Upper lobe of left lung (tissue), 6 donors: ENCODE data around the gene UNC80. TPM values are rescaled to one million over a fixed set of nuclear protein-coding genes. Genes with fewer than 3 reads are reported as not detected.

Experiments
- ATAC-seq, 2 donors: fragments of 200-7000 bp; cut with Tn5 transposase; one replicate each; pipeline ENCODE4 v1.9.1; 2022; ENCODE audit warnings: mild to moderate bottlenecking in 2 of 2, moderate library complexity in 2 of 2; ENCODE audit not compliant: low FRiP score in 2 of 2
- DNase-seq, 2 donors: peaks; one replicate each; pipeline ENCODE4 v3.0.0-alpha.2; 2019 to 2020
- H3K27ac ChIP-seq, 4 donors: fragments of 200-600 bp; sonication (generic); one replicate each; pipeline ENCODE4 v1.5.1; 2016 to 2019
- H3K27me3 ChIP-seq, 4 donors: fragments of 200-600 bp; sonication (generic); one replicate each; pipeline ENCODE4 v1.5.1; 2017 to 2019
- H3K36me3 ChIP-seq, 4 donors: fragments of 200-600 bp; sonication (generic); one replicate each; pipeline ENCODE4 v1.5.1; 2016 to 2019
- H3K4me1 ChIP-seq, 4 donors: fragments of 200-600 bp; sonication (generic); one replicate each; pipeline ENCODE4 v1.5.1; 2018 to 2019
- H3K4me3 ChIP-seq, 4 donors: fragments of 200-600 bp; sonication (generic); one replicate each; pipeline ENCODE4 v1.5.1; 2017 to 2019; ENCODE audit warnings: mild to moderate bottlenecking in 2 of 4, moderate library complexity in 1 of 4
- H3K9me3 ChIP-seq, 4 donors: fragments of 200-600 bp; sonication (generic); one replicate each; pipeline ENCODE4 v1.5.1; 2018 to 2019
- EP300 ChIP-seq, 4 donors: sonication (generic); formaldehyde crosslinking; IDR thresholded peaks; one replicate each; pipeline ENCODE4 v1.5.1; 2017; ENCODE audit warnings: antibody characterized with exemption in 4 of 4, control low read depth in 2 of 4
- POLR2A ChIP-seq, 4 donors: fragments of 450-650 bp; IDR thresholded peaks; one replicate each; pipeline ENCODE4 v1.5.1; 2016 to 2017; ENCODE audit warnings: antibody characterized with exemption in 4 of 4, mild to moderate bottlenecking in 2 of 4
- POLR2AphosphoS5 ChIP-seq, 2 donors: sonication (generic); formaldehyde crosslinking; IDR thresholded peaks; one replicate each; pipeline ENCODE4 v1.5.1; 2017; ENCODE audit warnings: antibody characterized with exemption in 2 of 2
- WGBS, 2 donors: methylation state at CpG; one replicate each; pipeline ENCODE4 v1.1.5; 2017 to 2018; 5-methylcytosine and 5-hydroxymethylcytosine counted together
- total RNA-seq, 6 donors: library from RNA; depleted of rRNA in 4 of 6; stranded (reverse); fragments of >200 nt in 4 of 6; gene quantifications; one replicate each; pipeline versions ENCODE4 v1.1.0 to v1.2.1, GENCODE V29; 2016 to 2021
- TF ChIP-seq, protein P1 (sequence below), 6 experiments: fragments of 450-650 bp in 4 of 6; fragments of 200-600 bp in 2 of 6; sonication (generic) in 2 of 6; IDR thresholded peaks; one replicate each; pipeline ENCODE4 v1.5.1; 2016 to 2019; ENCODE audit warnings: antibody characterized with exemption in 6 of 6
- donor health status: DM: no; HTN: no; CAD: no; lungs with moderate emphysema.
- donor health status: DM: no; HTN: yes; CAD: no; lungs with severe emphysema.

The UNC80 gene
- total RNA-seq, 6 donors from 2014 or later = under 0.01 to 0.39 (median 0.13) TPM; not detected in 1

DNA sequence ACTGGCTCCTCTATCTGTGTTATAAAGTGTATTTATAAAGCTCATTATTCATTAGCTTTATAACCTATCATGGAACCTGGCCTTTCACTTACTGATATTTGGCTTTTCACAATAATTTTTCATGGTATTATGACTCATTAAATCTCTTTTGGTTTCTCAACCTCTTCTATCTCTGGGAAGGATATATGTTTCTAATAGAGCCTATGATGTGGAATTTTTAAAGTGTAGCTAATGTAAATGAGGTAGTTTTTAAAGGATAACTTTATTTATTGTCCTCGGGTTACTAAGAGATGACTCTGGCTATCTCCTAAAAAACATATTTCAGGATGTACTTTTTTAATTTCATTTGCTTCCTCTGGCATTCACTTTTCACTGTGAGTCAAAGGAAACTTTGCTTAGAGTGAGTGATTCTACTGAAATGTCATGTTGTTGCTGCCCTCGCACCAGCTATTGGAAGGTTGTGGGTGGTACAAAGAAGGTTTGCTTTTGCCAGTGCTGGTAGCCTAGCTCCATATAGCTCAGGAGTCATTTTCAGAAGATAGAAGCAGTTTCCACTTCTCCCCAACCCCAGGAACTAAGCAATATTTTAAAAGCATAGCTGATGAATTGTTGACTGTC is 145.6 kb downstream of the UNC80 start:
- H3K9me3 ChIP-seq = no peaks in the 10 kb centered on the region
- DNase-seq = no peak
- no peak overlapping the region for H3K27ac ChIP-seq
- TF ChIP-seq, protein P1, sequence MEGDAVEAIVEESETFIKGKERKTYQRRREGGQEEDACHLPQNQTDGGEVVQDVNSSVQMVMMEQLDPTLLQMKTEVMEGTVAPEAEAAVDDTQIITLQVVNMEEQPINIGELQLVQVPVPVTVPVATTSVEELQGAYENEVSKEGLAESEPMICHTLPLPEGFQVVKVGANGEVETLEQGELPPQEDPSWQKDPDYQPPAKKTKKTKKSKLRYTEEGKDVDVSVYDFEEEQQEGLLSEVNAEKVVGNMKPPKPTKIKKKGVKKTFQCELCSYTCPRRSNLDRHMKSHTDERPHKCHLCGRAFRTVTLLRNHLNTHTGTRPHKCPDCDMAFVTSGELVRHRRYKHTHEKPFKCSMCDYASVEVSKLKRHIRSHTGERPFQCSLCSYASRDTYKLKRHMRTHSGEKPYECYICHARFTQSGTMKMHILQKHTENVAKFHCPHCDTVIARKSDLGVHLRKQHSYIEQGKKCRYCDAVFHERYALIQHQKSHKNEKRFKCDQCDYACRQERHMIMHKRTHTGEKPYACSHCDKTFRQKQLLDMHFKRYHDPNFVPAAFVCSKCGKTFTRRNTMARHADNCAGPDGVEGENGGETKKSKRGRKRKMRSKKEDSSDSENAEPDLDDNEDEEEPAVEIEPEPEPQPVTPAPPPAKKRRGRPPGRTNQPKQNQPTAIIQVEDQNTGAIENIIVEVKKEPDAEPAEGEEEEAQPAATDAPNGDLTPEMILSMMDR (IDR thresholded peaks at IDR 0.05) = no peak
- TF ChIP-seq POLR2AphosphoS5 (IDR thresholded peaks at IDR 0.05) (no peak), EP300 (IDR thresholded peaks at IDR 0.05) (no peak)
- ATAC-seq = no peak
- no peaks in the 10 kb centered on the region for H3K4me1 ChIP-seq
- no peak overlapping the region for H3K4me3 ChIP-seq
- 77 to 84% methylated on average over 2 of the region's 2 CpGs for WGBS, 2 donors
- no peaks in the 10 kb centered on the region for H3K36me3 ChIP-seq
- no peaks in the 10 kb centered on the region for H3K27me3 ChIP-seq

DNA sequence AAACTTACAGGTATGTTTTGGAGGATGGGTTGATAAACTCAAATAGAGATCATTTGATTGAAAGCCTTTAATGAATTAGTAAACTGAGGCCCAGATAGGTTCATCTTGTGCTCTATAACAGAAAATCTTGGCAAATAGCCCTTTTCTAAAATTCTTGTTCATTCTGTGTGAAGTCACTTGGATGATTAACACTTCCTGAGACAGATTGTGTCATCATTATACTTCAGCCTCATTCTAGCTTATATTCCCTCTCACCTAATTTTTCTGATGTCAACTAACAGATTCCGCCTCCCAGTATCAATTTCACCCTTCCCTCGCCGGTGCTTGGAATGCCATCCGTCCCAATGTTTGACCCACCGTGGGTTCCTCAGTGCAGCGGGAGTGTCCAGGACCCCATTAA is 146.6 kb downstream of the UNC80 start:
- Histone ChIP-seq H3K27ac (no peak overlapping the region), H3K36me3 (no peaks in the 10 kb centered on the region), H3K4me1 (no peaks in the 10 kb centered on the region), H3K27me3 (no peaks in the 10 kb centered on the region), H3K9me3 (no peaks in the 10 kb centered on the region), H3K4me3 (no peak overlapping the region)
- ATAC-seq = no peak
- DNase-seq = no peak
- TF ChIP-seq EP300 (IDR thresholded peaks at IDR 0.05) (no peak), POLR2AphosphoS5 (IDR thresholded peaks at IDR 0.05) (no peak), POLR2A (IDR thresholded peaks at IDR 0.05) (no peak)
- TF ChIP-seq, protein P1 (IDR thresholded peaks at IDR 0.05) = no peak
- 79 to 89% methylated on average over 6 of the region's 6 CpGs for WGBS, 2 donors

DNA sequence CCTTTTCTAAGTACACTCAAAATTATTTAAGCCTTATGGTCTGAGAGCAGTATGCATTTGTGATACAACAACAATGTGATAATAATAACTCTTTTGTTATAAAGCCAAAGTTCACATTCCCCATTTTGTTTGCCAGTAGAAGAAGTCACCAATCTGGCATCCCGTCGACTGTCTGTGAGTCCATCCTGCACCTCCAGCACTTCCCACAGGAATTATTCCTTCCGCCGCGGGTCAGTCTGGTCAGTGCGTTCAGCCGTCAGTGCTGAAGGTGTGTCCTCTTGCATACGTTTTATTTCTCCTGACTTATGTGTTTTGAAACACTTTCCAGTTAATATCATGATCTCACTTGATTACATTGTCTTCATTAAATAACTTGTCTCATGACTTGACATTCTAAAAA is 150.5 kb downstream of the UNC80 start:
- no peak for TF ChIP-seq POLR2A (IDR thresholded peaks at IDR 0.05)
- TF ChIP-seq, protein P1 (IDR thresholded peaks at IDR 0.05) = no peak
- TF ChIP-seq POLR2AphosphoS5 (IDR thresholded peaks at IDR 0.05) = no peak
- TF ChIP-seq EP300 (IDR thresholded peaks at IDR 0.05) = no peak
- Histone ChIP-seq H3K27me3 (no peaks in the 10 kb centered on the region), H3K27ac (no peak overlapping the region), H3K9me3 (no peaks in the 10 kb centered on the region), H3K4me3 (no peak overlapping the region), H3K36me3 (no peaks in the 10 kb centered on the region), H3K4me1 (no peaks in the 10 kb centered on the region)
- no peak for ATAC-seq
- no peak for DNase-seq
- WGBS, 2 donors = 72 to 83% methylated on average over 8 of the region's 8 CpGs

DNA sequence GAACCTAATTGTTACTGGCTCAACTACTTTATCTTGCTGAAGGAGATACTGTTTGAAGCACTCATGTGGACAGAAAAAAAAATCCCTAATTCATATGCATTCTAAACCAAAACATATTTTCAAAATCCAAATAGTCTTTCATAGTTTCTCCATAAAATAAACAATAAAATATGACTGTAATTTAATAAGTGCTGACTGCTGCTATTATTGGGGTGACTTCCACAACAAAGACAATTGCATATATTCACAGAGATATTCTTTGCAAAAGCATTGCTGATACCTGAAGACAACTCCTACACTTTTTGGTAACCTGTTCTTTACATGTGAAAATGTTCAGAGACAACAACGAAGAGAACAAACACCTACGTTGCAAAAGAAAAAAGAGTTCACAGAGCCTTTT is 157.7 kb downstream of the UNC80 start:
- H3K27me3 ChIP-seq = no peaks in the 10 kb centered on the region
- peaks cover 0 to 5% (median 1%) of the 10 kb centered on the region in 4 donors for H3K4me1 ChIP-seq
- no peak overlapping the region for H3K27ac ChIP-seq
- DNase-seq (no peak), ATAC-seq (no peak)
- 81 to 85% methylated on average over 2 of the region's 2 CpGs for WGBS, 2 donors
- no peak overlapping the region for H3K4me3 ChIP-seq
- TF ChIP-seq POLR2AphosphoS5 (IDR thresholded peaks at IDR 0.05) (no peak), EP300 (IDR thresholded peaks at IDR 0.05) (no peak), POLR2A (IDR thresholded peaks at IDR 0.05) (no peak)
- TF ChIP-seq, protein P1 (IDR thresholded peaks at IDR 0.05) = no peak
- H3K9me3 ChIP-seq = no peaks in the 10 kb centered on the region
- H3K36me3 ChIP-seq = no peaks in the 10 kb centered on the region
